OCI-LY7 (cell line): ENCODE data around the gene PTCD3.

Experiments used
- EZH2phosphoT487 ChIP-seq: fragments of 200-600 bp; sonication (generic); IDR thresholded peaks from 2 replicates; pipeline ENCODE4 v1.6.1; 2018; ENCODE audit warnings: low read depth, borderline replicate concordance, mild to moderate bottlenecking, mixed run types, antibody characterized with exemption, low read length, moderate library complexity, mixed read lengths
- TF ChIP-seq, protein P1 (sequence below): fragments of 200-600 bp; sonication (generic); conservative IDR thresholded peaks from 2 replicates; pipeline ENCODE4 v1.5.1; 2014; ENCODE audit warnings: mild to moderate bottlenecking, antibody characterized with exemption, low read length, moderate library complexity, mixed read lengths

GRCh38 chr2:86176597-86176996 lies 70.6 kb downstream of the PTCD3 start:
- TF ChIP-seq, protein P1, sequence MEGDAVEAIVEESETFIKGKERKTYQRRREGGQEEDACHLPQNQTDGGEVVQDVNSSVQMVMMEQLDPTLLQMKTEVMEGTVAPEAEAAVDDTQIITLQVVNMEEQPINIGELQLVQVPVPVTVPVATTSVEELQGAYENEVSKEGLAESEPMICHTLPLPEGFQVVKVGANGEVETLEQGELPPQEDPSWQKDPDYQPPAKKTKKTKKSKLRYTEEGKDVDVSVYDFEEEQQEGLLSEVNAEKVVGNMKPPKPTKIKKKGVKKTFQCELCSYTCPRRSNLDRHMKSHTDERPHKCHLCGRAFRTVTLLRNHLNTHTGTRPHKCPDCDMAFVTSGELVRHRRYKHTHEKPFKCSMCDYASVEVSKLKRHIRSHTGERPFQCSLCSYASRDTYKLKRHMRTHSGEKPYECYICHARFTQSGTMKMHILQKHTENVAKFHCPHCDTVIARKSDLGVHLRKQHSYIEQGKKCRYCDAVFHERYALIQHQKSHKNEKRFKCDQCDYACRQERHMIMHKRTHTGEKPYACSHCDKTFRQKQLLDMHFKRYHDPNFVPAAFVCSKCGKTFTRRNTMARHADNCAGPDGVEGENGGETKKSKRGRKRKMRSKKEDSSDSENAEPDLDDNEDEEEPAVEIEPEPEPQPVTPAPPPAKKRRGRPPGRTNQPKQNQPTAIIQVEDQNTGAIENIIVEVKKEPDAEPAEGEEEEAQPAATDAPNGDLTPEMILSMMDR, result no peak
- no peak for TF ChIP-seq EZH2phosphoT487
